ENCODE data around the gene PLG. TPM values are rescaled to one million over a fixed set of nuclear protein-coding genes. Genes with fewer than 3 reads are reported as not detected.
"Not testable (repeated sequence)": the region's sequence is repeated elsewhere in the genome, so short reads cannot be mapped to it uniquely, and the experiment has no call there.

The PLG gene
- total and polyA plus RNA-seq, 2 donors (not counting 1 experiment from before 2014, with no cell fraction given), result not detected

DNA sequence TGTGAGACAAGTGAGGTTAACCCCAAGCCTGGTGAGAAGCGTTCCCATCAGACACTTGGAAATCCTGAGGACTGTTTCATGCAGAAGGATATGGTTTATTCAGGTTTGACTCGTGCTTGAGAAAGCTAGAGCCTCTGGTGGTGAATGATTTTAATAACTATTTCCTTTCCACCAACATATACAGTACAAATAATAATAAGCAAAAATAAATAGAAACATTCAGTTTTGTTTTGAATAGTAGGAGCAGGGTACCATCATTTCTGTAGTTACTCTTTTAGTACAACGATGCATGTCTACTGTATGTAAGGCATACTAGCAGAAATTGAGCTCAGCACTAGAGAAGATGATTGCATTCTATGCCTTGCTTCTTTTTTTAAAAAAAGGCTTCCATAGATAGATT, 33.5 kb downstream of the PLG start:
- Histone ChIP-seq H3K9ac (ENCODE audit: insufficient read depth, low read length) (no peak overlapping the region), H2AFZ (ENCODE audit: low read length) (no peak overlapping the region), H3K4me2 (ENCODE audit: extremely low read depth, insufficient read depth, low read length) (no peak overlapping the region), H3K79me2 (ENCODE audit: control insufficient read depth, insufficient read depth, low read length) (no peaks in the 10 kb centered on the region), H3K27me3 (ENCODE audit: control insufficient read depth, insufficient read depth, low read length) (no peaks in the 10 kb centered on the region), H3K9me3 (ENCODE audit: control insufficient read depth, insufficient read depth, low read depth, low read length) (no peaks in the 10 kb centered on the region), H4K20me1 (ENCODE audit: control insufficient read depth, extremely low read depth, insufficient read depth, low read length) (no peaks in the 10 kb centered on the region), H3K27ac (ENCODE audit: insufficient read depth, low read length) (no peak overlapping the region), H3K4me3 (replicated peaks in 1 of 4; ENCODE audit: control extremely low read depth in 1 of 4, insufficient read depth in 1 of 4, low read depth in 3 of 4, low read length in 4 of 4) (no peak overlapping the region), H3K36me3 (ENCODE audit: control insufficient read depth, insufficient read depth, low read length) (no peaks in the 10 kb centered on the region), H3K4me1 (ENCODE audit: control insufficient read depth, extremely low read depth, insufficient read depth, low read length) (no peaks in the 10 kb centered on the region)
- no peak for DNase-seq (ENCODE audit: low read depth in 2 of 2)
- no peak for TF ChIP-seq EZH2 (IDR thresholded peaks at IDR 0.05; ENCODE audit: low read length, missing control alignments)
- TF ChIP-seq, protein P1, sequence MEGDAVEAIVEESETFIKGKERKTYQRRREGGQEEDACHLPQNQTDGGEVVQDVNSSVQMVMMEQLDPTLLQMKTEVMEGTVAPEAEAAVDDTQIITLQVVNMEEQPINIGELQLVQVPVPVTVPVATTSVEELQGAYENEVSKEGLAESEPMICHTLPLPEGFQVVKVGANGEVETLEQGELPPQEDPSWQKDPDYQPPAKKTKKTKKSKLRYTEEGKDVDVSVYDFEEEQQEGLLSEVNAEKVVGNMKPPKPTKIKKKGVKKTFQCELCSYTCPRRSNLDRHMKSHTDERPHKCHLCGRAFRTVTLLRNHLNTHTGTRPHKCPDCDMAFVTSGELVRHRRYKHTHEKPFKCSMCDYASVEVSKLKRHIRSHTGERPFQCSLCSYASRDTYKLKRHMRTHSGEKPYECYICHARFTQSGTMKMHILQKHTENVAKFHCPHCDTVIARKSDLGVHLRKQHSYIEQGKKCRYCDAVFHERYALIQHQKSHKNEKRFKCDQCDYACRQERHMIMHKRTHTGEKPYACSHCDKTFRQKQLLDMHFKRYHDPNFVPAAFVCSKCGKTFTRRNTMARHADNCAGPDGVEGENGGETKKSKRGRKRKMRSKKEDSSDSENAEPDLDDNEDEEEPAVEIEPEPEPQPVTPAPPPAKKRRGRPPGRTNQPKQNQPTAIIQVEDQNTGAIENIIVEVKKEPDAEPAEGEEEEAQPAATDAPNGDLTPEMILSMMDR (conservative IDR thresholded peaks at IDR 0.05 in 1 of 2, IDR thresholded peaks at IDR 0.05 in 1 of 2; ENCODE audit: low read depth in 1 of 2, low read length in 2 of 2), result no peak

DNA sequence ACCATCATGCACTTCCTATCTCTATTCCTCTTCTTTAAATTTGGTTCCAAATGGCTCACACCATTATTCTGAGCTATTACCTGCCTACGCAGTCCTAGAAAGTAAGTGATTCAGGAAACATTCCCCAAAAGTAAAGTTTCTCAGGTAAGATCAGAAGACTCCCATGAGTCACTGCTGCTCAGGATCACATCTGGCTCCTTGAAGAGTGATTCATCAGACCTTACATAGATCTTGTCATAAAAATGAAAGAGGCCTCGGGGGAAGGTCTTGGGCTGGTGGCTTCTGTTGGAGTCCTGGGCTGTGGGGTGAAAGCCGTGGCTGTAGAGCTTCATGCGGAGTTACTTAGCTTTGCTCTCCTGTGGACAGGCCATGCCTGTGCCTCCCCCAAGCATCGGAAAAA, 35.9 kb downstream of the PLG start:
- no peak overlapping the region for H3K4me3 ChIP-seq (replicated peaks in 1 of 4; ENCODE audit: control extremely low read depth in 1 of 4, insufficient read depth in 1 of 4, low read depth in 3 of 4, low read length in 4 of 4)
- H3K9ac ChIP-seq (ENCODE audit: insufficient read depth, low read length), result no peak overlapping the region
- H3K27ac ChIP-seq (ENCODE audit: insufficient read depth, low read length), result no peak overlapping the region
- H3K4me1 ChIP-seq (ENCODE audit: control insufficient read depth, extremely low read depth, insufficient read depth, low read length), result no peaks in the 10 kb centered on the region
- H2AFZ ChIP-seq (ENCODE audit: low read length), result no peak overlapping the region
- no peaks in the 10 kb centered on the region for H3K27me3 ChIP-seq (ENCODE audit: control insufficient read depth, insufficient read depth, low read length)
- no peaks in the 10 kb centered on the region for H3K79me2 ChIP-seq (ENCODE audit: control insufficient read depth, insufficient read depth, low read length)
- TF ChIP-seq, protein P1 (conservative IDR thresholded peaks at IDR 0.05 in 1 of 2, IDR thresholded peaks at IDR 0.05 in 1 of 2; ENCODE audit: low read depth in 1 of 2, low read length in 2 of 2), result no peak
- TF ChIP-seq EZH2 (IDR thresholded peaks at IDR 0.05; ENCODE audit: low read length, missing control alignments), result no peak
- H3K36me3 ChIP-seq (ENCODE audit: control insufficient read depth, insufficient read depth, low read length), result no peaks in the 10 kb centered on the region
- H4K20me1 ChIP-seq (ENCODE audit: control insufficient read depth, extremely low read depth, insufficient read depth, low read length), result no peaks in the 10 kb centered on the region
- H3K4me2 ChIP-seq (ENCODE audit: extremely low read depth, insufficient read depth, low read length), result no peak overlapping the region
- H3K9me3 ChIP-seq (ENCODE audit: control insufficient read depth, insufficient read depth, low read depth, low read length), result no peaks in the 10 kb centered on the region
- DNase-seq (ENCODE audit: low read depth in 2 of 2), result no peak

DNA sequence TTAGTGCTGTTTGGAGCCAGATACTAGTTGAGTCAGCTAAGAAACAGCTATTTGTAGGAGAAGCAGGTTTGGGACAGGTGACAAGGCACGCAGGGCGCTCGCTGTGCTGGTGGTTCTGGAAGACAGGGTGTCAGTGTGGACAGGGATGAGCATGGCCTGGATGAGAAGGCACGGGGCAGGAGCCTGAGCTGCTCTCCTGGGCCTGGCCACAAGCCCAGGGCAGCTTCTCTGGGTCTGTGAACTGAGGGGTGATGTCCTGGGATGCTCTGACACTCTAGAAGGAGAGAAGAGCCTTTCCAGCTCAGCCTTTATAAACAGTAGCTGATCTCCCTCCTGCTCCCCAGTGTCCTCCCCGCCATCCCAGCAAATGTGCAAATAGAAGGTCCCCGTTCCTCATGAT, 37.9 kb downstream of the PLG start:
- Histone ChIP-seq H3K4me2 (ENCODE audit: extremely low read depth, insufficient read depth, low read length) (no peak overlapping the region), H3K4me3 (replicated peaks in 1 of 4; ENCODE audit: control extremely low read depth in 1 of 4, insufficient read depth in 1 of 4, low read depth in 3 of 4, low read length in 4 of 4) (no peak overlapping the region), H3K79me2 (ENCODE audit: control insufficient read depth, insufficient read depth, low read length) (no peaks in the 10 kb centered on the region), H3K9ac (ENCODE audit: insufficient read depth, low read length) (no peak overlapping the region), H3K27ac (ENCODE audit: insufficient read depth, low read length) (no peak overlapping the region), H2AFZ (ENCODE audit: low read length) (no peak overlapping the region), H4K20me1 (ENCODE audit: control insufficient read depth, extremely low read depth, insufficient read depth, low read length) (no peaks in the 10 kb centered on the region), H3K27me3 (ENCODE audit: control insufficient read depth, insufficient read depth, low read length) (no peaks in the 10 kb centered on the region), H3K9me3 (ENCODE audit: control insufficient read depth, insufficient read depth, low read depth, low read length) (no peaks in the 10 kb centered on the region), H3K4me1 (ENCODE audit: control insufficient read depth, extremely low read depth, insufficient read depth, low read length) (no peaks in the 10 kb centered on the region), H3K36me3 (ENCODE audit: control insufficient read depth, insufficient read depth, low read length) (no peaks in the 10 kb centered on the region)
- no peak for DNase-seq (ENCODE audit: low read depth in 2 of 2)
- no peak for TF ChIP-seq EZH2 (IDR thresholded peaks at IDR 0.05; ENCODE audit: low read length, missing control alignments)
- TF ChIP-seq, protein P1 (conservative IDR thresholded peaks at IDR 0.05 in 1 of 2, IDR thresholded peaks at IDR 0.05 in 1 of 2; ENCODE audit: low read depth in 1 of 2, low read length in 2 of 2), result no peak

DNA sequence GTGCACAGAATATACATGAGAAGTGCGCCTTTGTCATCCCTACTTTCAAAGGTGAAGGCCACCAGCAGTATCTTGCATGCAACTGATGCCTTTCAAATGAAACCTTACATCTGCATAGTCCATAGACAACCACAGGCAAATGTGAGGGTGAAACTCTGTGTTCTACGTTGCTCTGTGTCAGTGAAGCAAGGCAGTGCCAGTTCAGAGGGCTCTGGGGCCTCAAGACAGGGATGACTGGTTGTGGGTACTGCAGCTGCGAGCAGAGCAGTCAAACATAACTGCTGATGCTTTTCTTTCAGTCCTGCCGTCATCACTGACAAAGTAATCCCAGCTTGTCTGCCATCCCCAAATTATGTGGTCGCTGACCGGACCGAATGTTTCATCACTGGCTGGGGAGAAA, 39.0 kb downstream of the PLG start:
- not testable (repeated sequence) for H3K27me3 ChIP-seq (ENCODE audit: control insufficient read depth, insufficient read depth, low read length); H3K9ac ChIP-seq (ENCODE audit: insufficient read depth, low read length); H2AFZ ChIP-seq (ENCODE audit: low read length); H3K4me1 ChIP-seq (ENCODE audit: control insufficient read depth, extremely low read depth, insufficient read depth, low read length); H3K36me3 ChIP-seq (ENCODE audit: control insufficient read depth, insufficient read depth, low read length); H3K4me2 ChIP-seq (ENCODE audit: extremely low read depth, insufficient read depth, low read length); H3K79me2 ChIP-seq (ENCODE audit: control insufficient read depth, insufficient read depth, low read length); H3K4me3 ChIP-seq (replicated peaks in 1 of 4; ENCODE audit: control extremely low read depth in 1 of 4, insufficient read depth in 1 of 4, low read depth in 3 of 4, low read length in 4 of 4); DNase-seq (ENCODE audit: low read depth in 2 of 2); H4K20me1 ChIP-seq (ENCODE audit: control insufficient read depth, extremely low read depth, insufficient read depth, low read length); H3K9me3 ChIP-seq (ENCODE audit: control insufficient read depth, insufficient read depth, low read depth, low read length); H3K27ac ChIP-seq (ENCODE audit: insufficient read depth, low read length)

Measured in fibroblast of lung (primary cell).